Chondrocyte (in vitro differentiated cells): ENCODE measurements around the gene C5. TPM values are rescaled to one million over a fixed set of nuclear protein-coding genes. Genes with fewer than 3 reads are reported as not detected.

Experiments used
- DNase-seq: peaks from one replicate; pipeline ENCODE4 v3.0.0; 2021; ENCODE audit warnings: mixed read lengths, low spot score
- H3K27ac Mint-ChIP-seq: one replicate; pipeline ENCODE4 v1.8.0; 2021; ENCODE audit warnings: mild to moderate bottlenecking, moderate library complexity, mixed read lengths; ENCODE audit not compliant: unreplicated experiment
- H3K27me3 Mint-ChIP-seq: 2 replicates; pipeline ENCODE4 v1.8.0; 2021; ENCODE audit warnings: low read depth, mixed read lengths
- H3K36me3 Mint-ChIP-seq: 2 replicates; pipeline ENCODE4 v1.8.0; 2021; ENCODE audit warnings: low read depth, mixed read lengths
- H3K4me1 Mint-ChIP-seq: 2 replicates; pipeline ENCODE4 v1.8.0; 2021; ENCODE audit warnings: low read depth, mild to moderate bottlenecking, mixed read lengths
- H3K4me3 Mint-ChIP-seq: one replicate; pipeline ENCODE4 v1.8.0; 2021; ENCODE audit warnings: mild to moderate bottlenecking, moderate library complexity, mixed read lengths; ENCODE audit not compliant: unreplicated experiment
- H3K9me3 Mint-ChIP-seq: 2 replicates; pipeline ENCODE4 v1.8.0; 2021; ENCODE audit warnings: low read depth, mixed read lengths
- CTCF ChIP-seq: fragments of 200-600 bp; sonication (generic); IDR thresholded peaks from 2 replicates; pipeline ENCODE4 v1.5.0; 2021; ENCODE audit warnings: antibody characterized with exemption, mild to moderate bottlenecking, moderate library complexity
- total RNA-seq: library from RNA; stranded (reverse); gene quantifications from 3 replicates; pipeline ENCODE4 v1.2.1, GENCODE V29; 2021

The C5 gene
- total RNA-seq, 1 donor from 2014 or later: 3.0 TPM

GRCh38 chr9:120919843-120920805 is 130.0 kb downstream of the C5 start:
- DNase-seq: no peak
- no peaks in the 10 kb centered on the region for H3K27me3 Mint-ChIP-seq
- peaks cover 93% of the 10 kb centered on the region for H3K4me1 Mint-ChIP-seq
- peak overlapping the region; percentile 13 for H3K4me3 Mint-ChIP-seq
- no peak for TF ChIP-seq CTCF
- peak overlapping the region; percentile 97 for H3K27ac Mint-ChIP-seq
- H3K36me3 Mint-ChIP-seq: peaks cover 5% of the 10 kb centered on the region
- peaks cover 5% of the 10 kb centered on the region for H3K9me3 Mint-ChIP-seq

GRCh38 chr9:120918931-120919842 is 130.9 kb downstream of the C5 start:
- H3K4me1 Mint-ChIP-seq: peaks cover 94% of the 10 kb centered on the region
- peaks cover 5% of the 10 kb centered on the region for H3K9me3 Mint-ChIP-seq
- peak overlapping the region; percentile 97 for H3K27ac Mint-ChIP-seq
- H3K36me3 Mint-ChIP-seq: peaks cover 12% of the 10 kb centered on the region
- no peaks in the 10 kb centered on the region for H3K27me3 Mint-ChIP-seq
- H3K4me3 Mint-ChIP-seq: peak overlapping the region; percentile 52
- no peak for DNase-seq
- no peak for TF ChIP-seq CTCF

GRCh38 chr9:120917929-120918762 is 131.9 kb downstream of the C5 start:
- peaks cover 88% of the 10 kb centered on the region for H3K4me1 Mint-ChIP-seq
- peaks cover 12% of the 10 kb centered on the region for H3K36me3 Mint-ChIP-seq
- DNase-seq: no peak
- H3K27ac Mint-ChIP-seq: peak overlapping the region; percentile 97
- no peak overlapping the region for H3K4me3 Mint-ChIP-seq
- TF ChIP-seq CTCF: no peak
- peaks cover 5% of the 10 kb centered on the region for H3K9me3 Mint-ChIP-seq
- no peaks in the 10 kb centered on the region for H3K27me3 Mint-ChIP-seq

GRCh38 chr9:120916991-120917880 is 132.8 kb downstream of the C5 start:
- no peak for TF ChIP-seq CTCF
- peaks cover 78% of the 10 kb centered on the region for H3K4me1 Mint-ChIP-seq

More at GRCh38 chr9:120916991-120917880, 132.8 kb downstream of the C5 start:
- H3K27ac Mint-ChIP-seq: peak overlapping the region; percentile 94
- H3K27me3 Mint-ChIP-seq: no peaks in the 10 kb centered on the region
- H3K9me3 Mint-ChIP-seq: peaks cover 5% of the 10 kb centered on the region
- peak overlapping the region; percentile 31 for H3K4me3 Mint-ChIP-seq
- peaks cover 19% of the 10 kb centered on the region for H3K36me3 Mint-ChIP-seq
- DNase-seq: no peak
